Cardiac fibroblast (primary cell): Measurements from ENCODE around the gene MSANTD3.

Experiments
- DNase-seq, 2 donors: peaks; one replicate each; pipeline versions ENCODE4 v3.0.0 to v3.0.0-alpha.2; 2010; ENCODE audit warnings: low read depth in 2 of 2
- H3K4me3 ChIP-seq, 2 donors: replicated peaks in 1 of 2; 1 replicate in 1 of 2; 2 replicates in 1 of 2; pipeline ENCODE4 v1.5.1; 2011; ENCODE audit warnings: low read depth in 2 of 2, low read length in 2 of 2, mild to moderate bottlenecking in 2 of 2, moderate library complexity in 1 of 2
- TF ChIP-seq, protein P1 (sequence below): IDR thresholded peaks from one replicate; pipeline ENCODE4 v1.5.1; 2011; ENCODE audit warnings: low read depth, mild to moderate bottlenecking, low read length, inconsistent platforms

MSANTD3 gene

DNA sequence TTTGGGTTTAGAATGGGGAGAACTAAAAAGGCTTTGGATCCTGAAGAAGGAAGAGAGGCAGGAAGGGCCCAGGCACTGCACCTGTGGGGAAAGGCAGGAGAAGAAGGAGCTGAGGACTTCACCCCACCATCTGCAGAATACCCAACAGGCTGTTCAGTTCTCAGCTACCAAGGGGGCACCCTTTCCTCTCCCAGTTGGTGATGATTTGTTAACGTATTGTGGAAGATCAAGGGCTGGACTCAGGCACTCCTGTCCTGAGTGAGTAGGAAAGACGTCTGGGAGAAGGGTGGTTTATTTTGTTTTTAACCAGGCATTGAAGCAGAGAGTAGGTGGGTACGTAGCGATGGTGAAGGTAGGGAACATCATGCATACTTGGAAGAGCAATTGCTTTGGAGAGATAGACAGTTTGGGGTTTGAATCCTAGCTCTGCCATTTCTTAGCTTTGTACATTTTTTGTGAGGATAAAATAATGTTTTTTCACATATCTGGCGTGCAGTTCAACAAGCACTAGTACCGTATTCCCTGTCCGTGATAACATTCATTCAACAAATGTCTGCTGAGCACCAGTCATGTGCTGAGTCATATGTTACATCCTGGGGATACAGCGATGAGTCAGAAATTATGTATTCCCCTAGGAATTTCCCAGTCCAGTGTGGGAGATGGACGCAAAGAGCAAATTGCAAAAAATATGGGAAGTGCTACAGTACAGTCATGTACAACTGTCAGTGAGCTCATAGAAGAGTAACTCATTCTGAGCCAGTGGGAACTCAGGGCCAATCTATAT lies 2.1 kb downstream of the MSANTD3 start:
- TF ChIP-seq, protein P1, sequence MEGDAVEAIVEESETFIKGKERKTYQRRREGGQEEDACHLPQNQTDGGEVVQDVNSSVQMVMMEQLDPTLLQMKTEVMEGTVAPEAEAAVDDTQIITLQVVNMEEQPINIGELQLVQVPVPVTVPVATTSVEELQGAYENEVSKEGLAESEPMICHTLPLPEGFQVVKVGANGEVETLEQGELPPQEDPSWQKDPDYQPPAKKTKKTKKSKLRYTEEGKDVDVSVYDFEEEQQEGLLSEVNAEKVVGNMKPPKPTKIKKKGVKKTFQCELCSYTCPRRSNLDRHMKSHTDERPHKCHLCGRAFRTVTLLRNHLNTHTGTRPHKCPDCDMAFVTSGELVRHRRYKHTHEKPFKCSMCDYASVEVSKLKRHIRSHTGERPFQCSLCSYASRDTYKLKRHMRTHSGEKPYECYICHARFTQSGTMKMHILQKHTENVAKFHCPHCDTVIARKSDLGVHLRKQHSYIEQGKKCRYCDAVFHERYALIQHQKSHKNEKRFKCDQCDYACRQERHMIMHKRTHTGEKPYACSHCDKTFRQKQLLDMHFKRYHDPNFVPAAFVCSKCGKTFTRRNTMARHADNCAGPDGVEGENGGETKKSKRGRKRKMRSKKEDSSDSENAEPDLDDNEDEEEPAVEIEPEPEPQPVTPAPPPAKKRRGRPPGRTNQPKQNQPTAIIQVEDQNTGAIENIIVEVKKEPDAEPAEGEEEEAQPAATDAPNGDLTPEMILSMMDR, result no peak
- DNase-seq, result peak; percentile 98 to 100
- peak overlapping the region; percentile 6 to 75 for H3K4me3 ChIP-seq

DNA sequence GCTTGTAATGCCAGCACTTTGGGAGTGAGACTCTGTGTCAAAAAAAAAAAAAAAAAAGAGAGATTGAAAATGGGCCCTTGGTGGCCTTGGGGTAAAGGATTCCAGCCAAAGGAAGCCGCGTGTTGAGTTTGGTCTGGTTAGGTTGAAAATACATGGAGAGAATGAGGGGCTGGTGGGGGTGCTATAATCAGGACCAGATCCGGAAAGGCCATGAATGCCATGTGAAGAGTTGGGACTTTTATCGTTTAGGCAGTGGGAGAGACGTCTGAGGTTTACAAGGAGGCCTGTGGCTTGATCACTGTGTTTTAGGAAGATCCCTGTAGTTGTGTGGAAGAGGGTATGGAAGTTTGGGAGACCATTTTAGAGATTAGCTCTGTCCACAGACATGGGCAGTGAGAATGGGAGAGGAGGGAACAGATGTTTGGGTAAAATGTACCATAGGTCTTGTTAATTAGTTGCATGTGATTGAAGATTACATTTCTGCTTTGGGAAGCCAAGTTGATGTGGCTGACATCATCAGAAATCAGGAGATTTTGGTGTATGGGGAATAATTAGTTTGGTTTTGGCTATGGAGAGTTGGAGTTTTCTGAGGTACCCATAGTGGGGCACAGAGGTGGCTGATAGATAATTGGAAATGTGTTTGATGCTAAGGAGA lies 3.5 kb downstream of the MSANTD3 start:
- H3K4me3 ChIP-seq, result no peak overlapping the region
- DNase-seq, result no peak
- TF ChIP-seq, protein P1, result no peak

DNA sequence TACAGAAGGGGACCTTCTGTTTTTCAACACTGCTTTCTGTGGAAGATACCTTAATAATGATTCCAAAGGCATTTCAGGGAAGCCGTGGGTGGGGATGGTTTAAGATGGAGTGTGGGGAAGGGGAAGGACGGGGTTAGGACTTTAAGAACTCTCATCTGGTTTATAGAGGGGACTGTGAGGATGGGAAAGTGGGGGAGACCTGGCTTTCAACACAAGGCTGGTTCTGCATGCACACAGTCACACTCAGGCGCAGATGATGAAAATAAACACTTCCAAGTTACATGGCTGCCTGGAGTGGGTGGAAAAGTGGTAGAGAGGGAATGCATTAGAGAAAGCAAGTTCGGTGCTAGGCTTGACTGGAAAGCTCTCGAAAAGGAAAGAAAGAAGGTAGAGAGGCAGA lies 4.9 kb downstream of the MSANTD3 start:
- TF ChIP-seq, protein P1, result no peak
- H3K4me3 ChIP-seq, result no peak overlapping the region
- DNase-seq, result no peak

DNA sequence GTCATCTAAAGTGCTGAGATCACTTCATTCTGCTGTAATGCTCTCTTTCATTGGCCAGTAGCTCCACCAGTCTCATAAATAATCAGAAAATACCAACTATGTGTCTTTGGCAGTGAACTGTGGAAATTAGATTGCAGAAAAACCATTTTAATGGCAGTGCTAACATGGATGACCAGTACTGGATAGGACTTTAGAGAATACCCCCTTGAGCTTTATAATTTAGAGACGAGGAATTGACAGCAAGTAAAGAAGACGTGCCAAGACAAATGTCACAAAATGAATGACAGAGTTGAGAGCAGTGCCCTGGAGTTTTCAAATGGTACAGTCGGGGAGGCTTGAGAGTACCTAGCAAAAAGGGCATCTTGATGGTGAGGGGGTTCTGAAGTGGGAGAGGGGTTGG lies 5.8 kb downstream of the MSANTD3 start:
- no peak overlapping the region for H3K4me3 ChIP-seq
- TF ChIP-seq, protein P1, result no peak
- no peak for DNase-seq

DNA sequence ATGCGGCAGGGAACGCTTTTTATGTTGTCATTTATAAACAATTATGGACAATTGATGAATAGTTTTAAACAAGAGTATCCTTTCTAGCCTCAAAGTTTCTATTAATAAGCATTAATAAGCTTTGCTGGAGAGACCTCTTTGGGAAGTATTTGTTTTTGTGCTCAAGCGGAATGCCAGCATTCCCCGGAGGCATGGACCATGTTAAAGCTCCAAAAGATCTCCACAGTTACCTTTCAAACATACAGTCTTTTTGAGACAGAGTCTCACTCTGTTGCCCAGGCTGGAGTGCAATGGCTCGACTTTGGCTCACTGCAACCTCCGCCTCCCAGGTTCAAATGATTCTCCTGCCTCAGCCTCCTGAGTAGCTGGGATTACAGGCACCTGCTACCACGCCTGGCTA lies 9.6 kb downstream of the MSANTD3 start:
- no peak for DNase-seq
- TF ChIP-seq, protein P1, result no peak
- H3K4me3 ChIP-seq, result no peak overlapping the region

DNA sequence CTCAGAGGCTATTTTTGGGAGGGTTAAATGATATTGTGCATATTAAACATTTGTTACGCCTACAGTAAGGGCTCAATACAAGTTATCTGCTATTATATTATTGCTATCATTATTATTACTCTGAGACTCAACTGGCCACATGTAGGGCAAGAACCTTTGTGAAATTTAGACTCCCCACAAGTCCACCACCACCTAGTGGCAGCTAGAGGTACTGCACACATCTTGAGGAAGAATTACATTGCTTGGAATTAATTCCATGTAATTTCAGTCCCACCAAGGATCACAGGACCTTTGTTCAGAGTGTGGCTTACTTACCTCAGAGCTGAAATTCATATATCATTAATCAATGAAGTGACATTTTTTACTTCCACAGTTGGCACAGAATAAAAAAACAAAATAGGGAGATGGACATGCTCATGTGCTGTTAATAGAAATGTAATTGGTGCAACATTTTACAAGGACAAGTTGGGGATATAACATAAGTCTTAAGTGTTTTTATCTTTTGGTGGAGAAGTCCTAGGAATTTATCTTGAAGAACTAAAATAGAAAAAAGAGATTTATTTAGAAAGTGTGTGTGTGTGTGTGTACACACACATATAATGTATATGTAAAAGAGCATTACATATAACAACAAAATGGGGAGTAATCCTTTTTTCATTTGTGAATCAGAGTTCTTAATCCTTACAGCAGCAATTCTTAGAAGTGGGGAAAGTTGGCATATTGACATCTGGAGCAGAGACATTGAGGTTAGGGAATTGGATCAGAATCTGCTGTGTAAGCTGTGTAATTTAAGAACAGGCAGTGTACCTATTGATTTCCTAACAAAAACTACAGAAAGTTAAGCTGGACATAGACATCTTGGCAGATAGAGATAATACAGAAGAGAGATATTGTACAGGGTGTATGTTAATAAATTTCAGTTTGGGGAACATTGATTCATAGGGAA lies 11.2 kb downstream of the MSANTD3 start:
- peak; percentile 84 to 86 for DNase-seq
- TF ChIP-seq, protein P1, result peak; percentile 93
- H3K4me3 ChIP-seq, result no peak overlapping the region
